Suprapubic skin (tissue), 3 donors: Measurements from ENCODE around the gene ALG14.
A peak's percentile ranks its signal among the peaks of the same experiment; 100 is the strongest.

ENCODE experiments used
- CTCF ChIP-seq, 2 donors: fragments of 200-600 bp in 1 of 2; fragments of 450-650 bp in 1 of 2; sonication (generic) in 1 of 2; IDR thresholded peaks; one replicate each; pipeline ENCODE4 v1.5.1; 2016 to 2019; ENCODE audit warnings: antibody characterized with exemption in 2 of 2, mild to moderate bottlenecking in 1 of 2, moderate library complexity in 1 of 2
- EP300 ChIP-seq: sonication (generic); formaldehyde crosslinking; IDR thresholded peaks from one replicate; pipeline ENCODE4 v1.6.1; 2017; ENCODE audit warnings: antibody characterized with exemption
- POLR2A ChIP-seq, 2 donors: fragments of 450-650 bp; IDR thresholded peaks; one replicate each; pipeline ENCODE4 v1.6.1; 2017; ENCODE audit warnings: antibody characterized with exemption in 2 of 2, mild to moderate bottlenecking in 2 of 2, moderate library complexity in 2 of 2

GRCh38 chr1:95072532-95073419, at the start of gene ALG14:
- TF ChIP-seq CTCF (IDR thresholded peaks at IDR 0.05), result no peak
- TF ChIP-seq POLR2A (IDR thresholded peaks at IDR 0.05), result peak in 1 of 2 donors; percentile 44
- no peak for TF ChIP-seq EP300
